Measurements from ENCODE around the gene SLC66A3. TPM values are rescaled to one million over a fixed set of nuclear protein-coding genes. Genes with fewer than 3 reads are reported as not detected.

The SLC66A3 gene
- total RNA-seq, 1 experiment from 2014 or later = 12.5 TPM

- peaks cover 6% of the 10 kb centered on the region; the same call in 1 of the 2 replicates for H3K27me3 Mint-ChIP-seq (ENCODE audit: low read depth)
- peak; percentile 95 for ATAC-seq
- H3K9me3 Mint-ChIP-seq = no peaks in the 10 kb centered on the region
- no peaks in the 10 kb centered on the region for H3K36me3 Mint-ChIP-seq
- POLR2A ChIA-PET = no interaction called here
- no peak overlapping the region for H3K27ac Mint-ChIP-seq
- CTCF ChIA-PET = interaction anchor here (0.5 to 6.9 kb wide), 35 partner anchors 8 to 610 kb away, joined by 3 to 129 read pairs (median 3); partner anchors contain the start of gene PDIA6
- DNase-seq (ENCODE audit: low spot score) = peak; percentile 90
- TF ChIP-seq, protein P1, sequence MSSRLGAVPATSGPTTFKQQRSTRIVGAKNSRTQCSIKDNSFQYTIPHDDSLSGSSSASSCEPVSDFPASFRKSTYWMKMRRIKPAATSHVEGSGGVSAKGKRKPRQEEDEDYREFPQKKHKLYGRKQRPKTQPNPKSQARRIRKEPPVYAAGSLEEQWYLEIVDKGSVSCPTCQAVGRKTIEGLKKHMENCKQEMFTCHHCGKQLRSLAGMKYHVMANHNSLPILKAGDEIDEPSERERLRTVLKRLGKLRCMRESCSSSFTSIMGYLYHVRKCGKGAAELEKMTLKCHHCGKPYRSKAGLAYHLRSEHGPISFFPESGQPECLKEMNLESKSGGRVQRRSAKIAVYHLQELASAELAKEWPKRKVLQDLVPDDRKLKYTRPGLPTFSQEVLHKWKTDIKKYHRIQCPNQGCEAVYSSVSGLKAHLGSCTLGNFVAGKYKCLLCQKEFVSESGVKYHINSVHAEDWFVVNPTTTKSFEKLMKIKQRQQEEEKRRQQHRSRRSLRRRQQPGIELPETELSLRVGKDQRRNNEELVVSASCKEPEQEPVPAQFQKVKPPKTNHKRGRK (CRISPR knock-in tag; IDR thresholded peaks at IDR 0.05; ENCODE audit: borderline replicate concordance) = no peak
- TF ChIP-seq ATF1 (CRISPR knock-in tag; IDR thresholded peaks at IDR 0.05) = no peak
- TF ChIP-seq, protein P2, sequence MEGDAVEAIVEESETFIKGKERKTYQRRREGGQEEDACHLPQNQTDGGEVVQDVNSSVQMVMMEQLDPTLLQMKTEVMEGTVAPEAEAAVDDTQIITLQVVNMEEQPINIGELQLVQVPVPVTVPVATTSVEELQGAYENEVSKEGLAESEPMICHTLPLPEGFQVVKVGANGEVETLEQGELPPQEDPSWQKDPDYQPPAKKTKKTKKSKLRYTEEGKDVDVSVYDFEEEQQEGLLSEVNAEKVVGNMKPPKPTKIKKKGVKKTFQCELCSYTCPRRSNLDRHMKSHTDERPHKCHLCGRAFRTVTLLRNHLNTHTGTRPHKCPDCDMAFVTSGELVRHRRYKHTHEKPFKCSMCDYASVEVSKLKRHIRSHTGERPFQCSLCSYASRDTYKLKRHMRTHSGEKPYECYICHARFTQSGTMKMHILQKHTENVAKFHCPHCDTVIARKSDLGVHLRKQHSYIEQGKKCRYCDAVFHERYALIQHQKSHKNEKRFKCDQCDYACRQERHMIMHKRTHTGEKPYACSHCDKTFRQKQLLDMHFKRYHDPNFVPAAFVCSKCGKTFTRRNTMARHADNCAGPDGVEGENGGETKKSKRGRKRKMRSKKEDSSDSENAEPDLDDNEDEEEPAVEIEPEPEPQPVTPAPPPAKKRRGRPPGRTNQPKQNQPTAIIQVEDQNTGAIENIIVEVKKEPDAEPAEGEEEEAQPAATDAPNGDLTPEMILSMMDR (IDR thresholded peaks at IDR 0.05) = peak; percentile 83
- no peak overlapping the region for H3K4me3 Mint-ChIP-seq
- peaks cover 18% of the 10 kb centered on the region; the same call in 1 of the 2 replicates for H3K4me1 Mint-ChIP-seq
These were observed 31.2 kb upstream of the SLC66A3 start for GRCh38 chr2:11123856-11124759.

DNA sequence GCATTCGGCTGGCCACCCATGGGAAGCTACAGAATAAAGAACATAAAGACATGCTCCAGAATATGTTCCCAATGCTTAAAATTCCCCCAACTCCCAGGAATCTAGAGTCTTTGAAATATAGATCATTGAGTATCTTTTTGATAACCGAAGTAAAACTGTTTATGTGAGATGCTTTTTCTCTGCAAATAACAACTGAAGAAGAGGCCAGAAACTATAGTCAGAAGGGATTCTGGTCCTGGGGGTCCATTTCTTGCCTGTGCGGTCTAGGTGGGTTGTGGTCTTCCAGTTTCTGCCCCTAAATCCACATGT is 30.6 kb upstream of the SLC66A3 start:
- no peak overlapping the region for H3K27ac Mint-ChIP-seq
- H3K9me3 Mint-ChIP-seq = no peaks in the 10 kb centered on the region
- no peaks in the 10 kb centered on the region for H3K36me3 Mint-ChIP-seq
- TF ChIP-seq E2F5 (CRISPR knock-in tag; IDR thresholded peaks at IDR 0.05) (no peak), CREB1 (CRISPR knock-in tag; IDR thresholded peaks at IDR 0.05) (no peak), ESRRA (CRISPR knock-in tag; IDR thresholded peaks at IDR 0.05; ENCODE audit: borderline replicate concordance) (no peak), GABPB1 (CRISPR knock-in tag; IDR thresholded peaks at IDR 0.05) (no peak), IRF2 (CRISPR knock-in tag; IDR thresholded peaks at IDR 0.05; ENCODE audit: borderline replicate concordance, low read depth) (no peak), ZNF396 (CRISPR knock-in tag; IDR thresholded peaks at IDR 0.05; ENCODE audit: borderline replicate concordance) (no peak), MLX (CRISPR knock-in tag; IDR thresholded peaks at IDR 0.05) (no peak), ZSCAN18 (CRISPR knock-in tag; IDR thresholded peaks at IDR 0.05) (no peak), GTF2I (CRISPR knock-in tag; conservative IDR thresholded peaks at IDR 0.05) (no peak), MAX (CRISPR knock-in tag; IDR thresholded peaks at IDR 0.05) (no peak), TEAD4 (CRISPR knock-in tag; IDR thresholded peaks at IDR 0.05) (no peak), SMAD3 (CRISPR knock-in tag; IDR thresholded peaks at IDR 0.05; ENCODE audit: borderline replicate concordance) (no peak), SOX15 (CRISPR knock-in tag; IDR thresholded peaks at IDR 0.05) (no peak), KAT7 (CRISPR knock-in tag; IDR thresholded peaks at IDR 0.05; ENCODE audit: borderline replicate concordance) (no peak)
- TF ChIP-seq, protein P3, sequence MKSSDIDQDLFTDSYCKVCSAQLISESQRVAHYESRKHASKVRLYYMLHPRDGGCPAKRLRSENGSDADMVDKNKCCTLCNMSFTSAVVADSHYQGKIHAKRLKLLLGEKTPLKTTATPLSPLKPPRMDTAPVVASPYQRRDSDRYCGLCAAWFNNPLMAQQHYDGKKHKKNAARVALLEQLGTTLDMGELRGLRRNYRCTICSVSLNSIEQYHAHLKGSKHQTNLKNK (CRISPR knock-in tag; IDR thresholded peaks at IDR 0.05) = no peak
- TF ChIP-seq, protein P4, sequence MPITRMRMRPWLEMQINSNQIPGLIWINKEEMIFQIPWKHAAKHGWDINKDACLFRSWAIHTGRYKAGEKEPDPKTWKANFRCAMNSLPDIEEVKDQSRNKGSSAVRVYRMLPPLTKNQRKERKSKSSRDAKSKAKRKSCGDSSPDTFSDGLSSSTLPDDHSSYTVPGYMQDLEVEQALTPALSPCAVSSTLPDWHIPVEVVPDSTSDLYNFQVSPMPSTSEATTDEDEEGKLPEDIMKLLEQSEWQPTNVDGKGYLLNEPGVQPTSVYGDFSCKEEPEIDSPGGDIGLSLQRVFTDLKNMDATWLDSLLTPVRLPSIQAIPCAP (CRISPR knock-in tag; IDR thresholded peaks at IDR 0.05) = no peak
- TF ChIP-seq, protein P5, sequence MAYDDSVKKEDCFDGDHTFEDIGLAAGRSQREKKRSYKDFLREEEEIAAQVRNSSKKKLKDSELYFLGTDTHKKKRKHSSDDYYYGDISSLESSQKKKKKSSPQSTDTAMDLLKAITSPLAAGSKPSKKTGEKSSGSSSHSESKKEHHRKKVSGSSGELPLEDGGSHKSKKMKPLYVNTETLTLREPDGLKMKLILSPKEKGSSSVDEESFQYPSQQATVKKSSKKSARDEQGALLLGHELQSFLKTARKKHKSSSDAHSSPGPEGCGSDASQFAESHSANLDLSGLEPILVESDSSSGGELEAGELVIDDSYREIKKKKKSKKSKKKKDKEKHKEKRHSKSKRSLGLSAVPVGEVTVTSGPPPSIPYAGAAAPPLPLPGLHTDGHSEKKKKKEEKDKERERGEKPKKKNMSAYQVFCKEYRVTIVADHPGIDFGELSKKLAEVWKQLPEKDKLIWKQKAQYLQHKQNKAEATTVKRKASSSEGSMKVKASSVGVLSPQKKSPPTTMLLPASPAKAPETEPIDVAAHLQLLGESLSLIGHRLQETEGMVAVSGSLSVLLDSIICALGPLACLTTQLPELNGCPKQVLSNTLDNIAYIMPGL (CRISPR knock-in tag; IDR thresholded peaks at IDR 0.05) = no peak
- ATAC-seq = no peak
- H3K4me1 Mint-ChIP-seq = peaks cover 18% of the 10 kb centered on the region; the same call in 1 of the 2 replicates
- peaks cover 6% of the 10 kb centered on the region; the same call in 1 of the 2 replicates for H3K27me3 Mint-ChIP-seq (ENCODE audit: low read depth)
- H3K4me3 Mint-ChIP-seq = no peak overlapping the region
- DNase-seq (ENCODE audit: low spot score) = no peak
- ChIA-PET POLR2A (no interaction called here), CTCF (interaction anchor here (0.5 to 6.9 kb wide), 29 partner anchors 9 to 611 kb away, joined by 3 to 129 read pairs (median 5); partner anchors contain the start of gene PDIA6)
